ENCODE measurements around the gene PLEK.

Gene PLEK, protein sequence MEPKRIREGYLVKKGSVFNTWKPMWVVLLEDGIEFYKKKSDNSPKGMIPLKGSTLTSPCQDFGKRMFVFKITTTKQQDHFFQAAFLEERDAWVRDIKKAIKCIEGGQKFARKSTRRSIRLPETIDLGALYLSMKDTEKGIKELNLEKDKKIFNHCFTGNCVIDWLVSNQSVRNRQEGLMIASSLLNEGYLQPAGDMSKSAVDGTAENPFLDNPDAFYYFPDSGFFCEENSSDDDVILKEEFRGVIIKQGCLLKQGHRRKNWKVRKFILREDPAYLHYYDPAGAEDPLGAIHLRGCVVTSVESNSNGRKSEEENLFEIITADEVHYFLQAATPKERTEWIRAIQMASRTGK

DNA sequence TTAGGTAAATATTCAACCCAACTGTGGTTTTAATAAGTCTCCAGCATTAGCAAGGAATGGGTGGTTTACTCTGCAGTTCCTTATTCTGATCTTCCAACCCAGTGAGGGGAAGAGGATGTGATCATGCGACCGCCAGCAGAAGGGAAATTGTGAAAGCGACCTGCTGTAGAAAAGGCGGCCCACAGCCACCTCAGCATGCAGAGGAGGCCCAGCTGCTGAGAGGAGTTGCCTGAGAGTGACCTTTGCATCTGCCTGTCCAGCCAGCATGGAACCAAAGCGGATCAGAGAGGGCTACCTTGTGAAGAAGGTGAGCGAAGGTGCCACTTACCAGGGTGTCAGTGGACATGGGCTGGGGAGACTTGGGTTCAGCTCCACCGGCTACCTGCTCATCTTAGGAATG, at the start of gene PLEK:
Gene PLEK, plus strand, starts transcription at position 196 of the 400 bp plus-strand sequence. Its CDS starts 70 bp downstream, at position 266.
- peaks cover 73% of the 10 kb centered on the region for H3K4me1 Mint-ChIP-seq

DNA sequence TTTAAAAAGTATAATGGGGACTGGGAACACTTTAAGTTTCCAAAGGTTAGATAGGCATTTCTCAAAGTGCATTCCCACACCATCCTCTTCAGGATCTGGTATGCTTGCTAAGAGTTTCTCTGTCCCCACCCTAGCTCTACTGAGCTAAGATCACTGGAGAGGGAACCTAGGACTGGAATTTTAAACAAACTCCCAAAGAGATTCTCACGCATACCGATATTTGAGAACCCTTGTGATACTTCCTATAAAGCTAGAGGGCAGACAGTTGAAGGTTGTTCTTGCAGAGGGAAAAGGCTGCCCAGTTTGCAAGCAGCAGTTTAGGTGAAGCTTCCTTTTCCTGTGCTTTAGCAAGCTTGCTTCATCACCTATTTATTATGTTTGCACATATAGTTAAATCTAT, 49.0 kb upstream of the PLEK start:
- H3K27ac Mint-ChIP-seq: no peak overlapping the region
- H3K36me3 Mint-ChIP-seq: no peaks in the 10 kb centered on the region
- peaks cover 3% of the 10 kb centered on the region for H3K9me3 Mint-ChIP-seq
- peaks cover 16% of the 10 kb centered on the region for H3K4me1 Mint-ChIP-seq
- H3K4me3 Mint-ChIP-seq: no peak overlapping the region
- ATAC-seq (no peak), DNase-seq (ENCODE audit: low spot score in 2 of 2) (no peak)

More for the DNA sequence above, at the start of gene PLEK:
- Mint-ChIP-seq H3K36me3 (peaks cover 17% of the 10 kb centered on the region), H3K4me3 (peak within 1 kb of the TSS; percentile 91), H3K27ac (peak within 1 kb of the TSS; percentile 98), H3K9me3 (no peaks in the 10 kb centered on the region)
- peak in 1 of 2 donors; percentile 76 for DNase-seq (ENCODE audit: low spot score in 2 of 2)
- peak; percentile 71 for ATAC-seq

DNA sequence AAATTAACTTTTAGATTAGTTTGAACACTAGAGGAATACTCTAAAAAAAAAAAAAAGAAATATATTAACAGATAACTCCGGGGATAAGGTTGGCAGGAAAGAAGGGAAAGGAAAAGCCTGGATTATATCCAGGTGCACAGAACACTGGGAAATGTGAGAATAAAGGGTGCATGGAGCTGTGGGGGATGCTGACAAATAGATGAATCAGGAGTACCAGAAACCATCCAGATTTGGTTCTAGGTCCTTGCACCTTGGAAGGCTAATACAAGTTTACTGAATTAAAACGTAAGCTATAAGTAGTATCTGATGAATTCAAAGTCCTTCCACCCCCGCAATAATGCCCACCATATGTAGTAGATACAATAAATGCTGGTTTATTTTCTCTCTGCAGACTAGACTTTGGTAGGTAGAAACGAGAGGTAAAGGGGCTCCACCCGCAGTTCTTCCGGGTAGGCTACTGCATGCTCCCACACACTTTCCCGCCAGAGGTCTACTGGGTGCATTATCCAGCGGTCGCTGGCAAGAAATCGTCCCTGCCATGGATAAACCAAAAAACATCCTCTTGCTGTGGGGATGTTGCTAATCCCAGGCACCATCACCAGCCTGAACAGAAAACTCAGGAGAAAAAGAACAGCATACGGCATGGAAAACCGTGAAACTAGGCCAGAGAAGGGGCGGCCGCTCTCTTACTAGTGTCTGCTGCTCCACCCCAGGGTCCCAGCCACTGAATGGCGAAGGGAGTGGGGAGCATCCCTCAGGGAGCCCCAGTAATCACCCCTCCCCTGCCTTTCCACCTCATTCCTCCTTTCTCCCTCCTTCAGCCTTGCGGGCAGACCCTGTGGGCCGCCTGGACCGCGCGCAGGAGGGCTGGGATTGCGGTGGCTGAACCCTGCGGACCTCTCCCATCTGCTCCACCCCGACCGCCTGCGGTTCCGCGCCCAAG, 46.8 kb upstream of the PLEK start:
- no peaks in the 10 kb centered on the region for H3K36me3 Mint-ChIP-seq
- DNase-seq (ENCODE audit: low spot score in 2 of 2) (no peak), ATAC-seq (no peak)
- peaks cover 3% of the 10 kb centered on the region for H3K9me3 Mint-ChIP-seq
- H3K4me3 Mint-ChIP-seq: peak overlapping the region; percentile 69
- peaks cover 16% of the 10 kb centered on the region for H3K4me1 Mint-ChIP-seq
- H3K27ac Mint-ChIP-seq: no peak overlapping the region

DNA sequence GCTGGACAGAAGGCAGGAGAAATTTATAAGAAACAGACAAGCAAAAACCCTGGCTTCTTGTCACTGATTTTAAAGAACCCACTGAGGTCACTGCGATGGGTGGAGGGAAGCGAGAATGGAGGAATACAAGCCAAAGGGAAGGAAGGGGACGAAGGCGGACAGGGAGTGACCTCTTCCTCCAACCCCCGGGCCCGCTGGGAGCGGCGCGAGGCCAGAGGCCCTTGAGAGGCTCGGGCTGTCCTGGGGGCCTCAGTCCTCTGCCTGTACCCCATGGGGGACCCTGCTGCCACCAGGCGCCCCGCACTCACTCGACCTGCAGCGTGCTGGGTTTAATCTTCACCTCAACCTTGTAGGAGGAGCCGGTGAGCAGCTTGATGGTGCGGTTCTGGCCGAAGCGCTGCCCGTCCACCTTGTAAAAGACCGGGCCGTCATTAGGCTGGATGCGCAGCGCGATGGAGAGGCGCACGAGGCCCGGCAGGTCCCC, 46.1 kb upstream of the PLEK start:
- H3K4me1 Mint-ChIP-seq: peaks cover 16% of the 10 kb centered on the region
- H3K27ac Mint-ChIP-seq: no peak overlapping the region
- peak; percentile 43 for ATAC-seq

DNA sequence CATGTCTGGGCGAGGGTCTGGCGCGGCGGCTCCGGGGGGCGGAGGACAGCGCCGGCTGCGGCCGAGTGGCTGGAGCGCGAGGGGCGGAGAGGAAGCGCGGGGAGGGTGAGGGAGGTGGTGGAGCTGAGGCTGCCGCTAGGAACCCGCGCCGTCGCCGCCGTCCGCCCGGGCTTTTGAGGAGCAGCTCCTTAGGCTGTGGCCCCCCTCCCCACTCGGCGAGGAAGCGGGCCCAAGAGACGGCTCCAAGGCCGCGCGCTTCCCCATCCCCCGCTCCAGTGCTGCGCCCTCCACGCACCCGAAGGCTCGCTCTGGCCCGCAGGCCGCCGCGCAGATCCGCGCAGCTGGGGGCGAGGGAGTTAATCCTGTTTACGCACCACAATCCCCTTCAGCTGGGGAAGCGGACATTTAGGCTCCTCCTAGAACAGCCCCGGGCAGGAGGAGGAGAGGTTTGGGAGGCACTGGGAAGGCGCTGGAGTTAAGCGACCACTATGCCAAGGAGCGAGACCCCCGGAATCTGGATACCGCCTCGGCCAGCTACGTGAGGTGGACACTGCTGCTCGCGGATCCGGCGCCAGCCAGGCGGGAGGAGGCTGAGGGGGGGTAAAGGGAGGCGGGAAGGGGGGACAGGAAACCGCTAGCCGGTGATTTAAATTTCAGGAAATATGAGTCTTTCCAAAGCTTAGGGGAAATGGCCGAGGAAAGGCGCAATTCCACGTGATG, 45.5 kb upstream of the PLEK start, which contains the start of gene CNRIP1:
Gene CNRIP1, minus strand, starts transcription at position 552 of the 720 bp plus-strand sequence. Its CDS starts 549 bp downstream, at position 3.
- ATAC-seq: peak; percentile 64

More for the DNA sequence above, 46.1 kb upstream of the PLEK start:
- H3K4me3 Mint-ChIP-seq: peak overlapping the region; percentile 69
- no peaks in the 10 kb centered on the region for H3K36me3 Mint-ChIP-seq
- no peak for DNase-seq (ENCODE audit: low spot score in 2 of 2)
- H3K9me3 Mint-ChIP-seq: peaks cover 3% of the 10 kb centered on the region

DNA sequence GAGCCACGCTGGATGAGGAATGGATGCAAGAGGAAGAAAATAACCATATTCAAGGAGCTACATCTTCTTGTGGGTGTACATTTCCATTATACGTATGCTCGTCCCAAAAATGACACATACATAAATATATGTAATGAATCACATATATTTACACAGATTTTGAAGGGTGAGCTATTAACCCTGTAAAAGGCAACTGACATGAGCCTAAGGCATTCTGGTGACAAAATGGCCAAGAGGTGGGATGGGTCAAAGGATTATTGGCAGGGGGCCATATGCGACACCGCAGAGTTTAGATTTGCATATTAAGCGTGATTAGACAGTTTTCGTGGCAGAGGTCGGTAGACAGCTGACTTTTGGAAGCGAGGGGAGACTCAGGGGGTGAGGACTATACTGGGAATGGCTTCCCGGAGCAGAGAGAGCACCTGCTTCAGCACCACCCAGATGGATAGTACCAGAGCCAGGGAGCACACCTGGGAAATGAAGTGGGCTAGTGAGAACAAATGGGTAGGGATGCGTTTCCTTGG, 44.9 kb upstream of the PLEK start:
- no peaks in the 10 kb centered on the region for H3K9me3 Mint-ChIP-seq
- peak overlapping the region; percentile 69 for H3K4me3 Mint-ChIP-seq
- ATAC-seq (peak; percentile 24), DNase-seq (ENCODE audit: low spot score in 2 of 2) (no peak)
- H3K36me3 Mint-ChIP-seq: no peaks in the 10 kb centered on the region
- H3K27ac Mint-ChIP-seq: no peak overlapping the region
- peaks cover 16% of the 10 kb centered on the region for H3K4me1 Mint-ChIP-seq

More for the DNA sequence above, 45.5 kb upstream of the PLEK start, which contains the start of gene CNRIP1:
- Mint-ChIP-seq H3K27ac (no peak within 1 kb of the TSS), H3K9me3 (peaks cover under 1% of the 10 kb centered on the region), H3K4me1 (peaks cover 16% of the 10 kb centered on the region), H3K36me3 (no peaks in the 10 kb centered on the region), H3K4me3 (peak within 1 kb of the TSS; percentile 69)
- no peak for DNase-seq (ENCODE audit: low spot score in 2 of 2)

DNA sequence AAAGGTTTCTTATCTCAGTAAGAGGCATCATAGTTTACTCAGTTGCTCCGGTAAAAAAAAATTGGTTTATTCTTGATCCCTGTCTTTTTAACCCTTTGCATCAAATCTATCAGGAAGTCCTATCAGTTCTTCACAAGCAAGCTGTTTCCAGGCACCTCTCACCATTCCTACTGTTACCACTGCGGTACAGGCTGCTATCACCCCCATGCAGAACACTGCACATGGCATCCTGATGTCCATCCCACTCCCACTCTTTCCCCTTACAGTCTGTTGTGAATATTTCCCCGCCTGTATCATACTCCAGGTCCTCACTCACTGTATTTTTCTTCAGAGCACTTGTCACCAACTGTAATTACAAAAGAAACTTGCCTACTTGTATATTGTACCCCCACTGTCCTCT, 40.0 kb upstream of the PLEK start:
- Mint-ChIP-seq H3K4me3 (no peak overlapping the region), H3K9me3 (no peaks in the 10 kb centered on the region), H3K27ac (no peak overlapping the region), H3K4me1 (peaks cover 5% of the 10 kb centered on the region), H3K36me3 (no peaks in the 10 kb centered on the region)
- no peak for DNase-seq (ENCODE audit: low spot score in 2 of 2)
- ATAC-seq: no peak

DNA sequence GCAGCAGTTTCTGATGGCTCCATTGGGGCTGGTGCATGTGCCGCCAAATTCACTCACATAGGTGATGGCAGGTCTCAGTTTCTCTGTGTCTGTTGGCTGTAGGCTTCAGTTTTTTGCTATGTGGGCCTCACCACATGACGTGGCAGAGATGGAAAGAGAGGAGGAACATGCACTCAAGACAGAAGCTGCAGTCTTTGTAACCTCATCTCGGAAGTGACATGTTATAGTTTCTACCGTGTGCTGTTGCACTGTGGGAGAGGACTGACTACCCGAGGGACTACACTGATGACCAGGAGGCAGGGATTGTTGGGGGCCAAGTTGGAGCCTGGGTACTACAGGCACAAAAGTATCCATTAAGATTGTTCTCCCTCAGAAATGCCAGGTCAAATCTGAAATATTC, 36.2 kb upstream of the PLEK start:
- DNase-seq (ENCODE audit: low spot score in 2 of 2) (no peak), ATAC-seq (no peak)
- Mint-ChIP-seq H3K4me1 (no peaks in the 10 kb centered on the region), H3K27ac (no peak overlapping the region), H3K36me3 (no peaks in the 10 kb centered on the region), H3K4me3 (no peak overlapping the region), H3K9me3 (no peaks in the 10 kb centered on the region)

DNA sequence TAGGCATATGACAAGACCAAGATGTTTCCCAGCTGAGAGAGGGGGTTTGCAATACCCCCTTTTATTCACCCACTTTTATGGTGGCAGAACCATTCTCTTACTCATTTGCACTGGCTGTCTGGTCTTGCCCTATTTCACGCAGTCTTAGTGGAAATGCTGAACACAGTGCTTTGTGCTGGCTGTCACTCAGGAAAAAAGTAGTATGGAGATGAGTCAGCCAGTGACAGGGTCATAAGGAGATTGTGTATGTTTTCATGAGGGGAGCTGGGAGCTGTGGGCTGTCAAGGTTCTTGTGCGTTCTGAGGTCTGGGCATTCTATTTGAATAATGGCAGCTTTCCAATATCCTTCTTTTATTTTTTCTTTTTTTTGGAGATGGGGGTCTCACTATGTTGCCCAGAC, 34.4 kb upstream of the PLEK start:
- DNase-seq (ENCODE audit: low spot score in 2 of 2): no peak
- Mint-ChIP-seq H3K27ac (no peak overlapping the region), H3K4me3 (no peak overlapping the region), H3K4me1 (no peaks in the 10 kb centered on the region), H3K9me3 (no peaks in the 10 kb centered on the region), H3K36me3 (no peaks in the 10 kb centered on the region)
- peak; percentile 97 for ATAC-seq

DNA sequence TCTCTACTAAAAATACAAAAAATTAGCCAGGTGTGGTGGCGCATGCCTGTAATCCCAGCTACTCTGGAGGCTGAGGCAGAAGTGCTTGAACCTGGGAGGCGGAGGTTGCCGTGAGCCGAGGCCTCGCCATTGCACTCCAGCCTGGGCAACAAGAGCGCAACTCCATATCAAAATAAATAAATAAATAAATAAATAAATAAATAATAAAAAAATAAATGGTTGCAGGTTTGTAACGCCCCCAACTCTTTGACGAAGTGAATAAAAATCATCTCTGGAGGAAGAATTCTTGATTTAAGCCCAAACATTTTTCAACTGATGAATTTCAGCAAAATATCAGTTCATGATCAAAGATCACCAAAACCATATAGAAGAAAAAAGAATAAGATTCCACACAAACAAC, 32.1 kb upstream of the PLEK start:
- no peak for DNase-seq (ENCODE audit: low spot score in 2 of 2)
- H3K4me1 Mint-ChIP-seq: no peaks in the 10 kb centered on the region
- no peaks in the 10 kb centered on the region for H3K36me3 Mint-ChIP-seq
- no peak overlapping the region for H3K4me3 Mint-ChIP-seq
- no peaks in the 10 kb centered on the region for H3K9me3 Mint-ChIP-seq
- H3K27ac Mint-ChIP-seq: no peak overlapping the region
- no peak for ATAC-seq

DNA sequence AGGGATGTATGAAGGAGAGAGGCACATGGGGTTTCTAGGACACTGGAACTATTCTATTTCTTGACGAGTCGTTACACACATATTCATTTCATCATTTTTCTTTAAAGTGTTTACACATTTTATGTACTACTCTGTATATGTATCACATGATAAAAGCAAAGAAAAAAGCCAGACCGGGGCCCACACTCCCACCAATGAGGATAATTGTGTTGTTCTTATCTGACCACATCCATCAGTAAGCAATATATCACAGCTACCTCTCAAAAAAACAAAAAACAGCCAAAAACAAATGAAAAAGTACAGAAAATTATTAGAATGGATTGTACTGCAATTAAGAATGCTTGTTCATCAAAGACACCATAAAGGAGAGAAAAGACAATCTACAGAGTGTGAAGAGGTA, 31.2 kb upstream of the PLEK start:
- no peaks in the 10 kb centered on the region for H3K4me1 Mint-ChIP-seq

DNA sequence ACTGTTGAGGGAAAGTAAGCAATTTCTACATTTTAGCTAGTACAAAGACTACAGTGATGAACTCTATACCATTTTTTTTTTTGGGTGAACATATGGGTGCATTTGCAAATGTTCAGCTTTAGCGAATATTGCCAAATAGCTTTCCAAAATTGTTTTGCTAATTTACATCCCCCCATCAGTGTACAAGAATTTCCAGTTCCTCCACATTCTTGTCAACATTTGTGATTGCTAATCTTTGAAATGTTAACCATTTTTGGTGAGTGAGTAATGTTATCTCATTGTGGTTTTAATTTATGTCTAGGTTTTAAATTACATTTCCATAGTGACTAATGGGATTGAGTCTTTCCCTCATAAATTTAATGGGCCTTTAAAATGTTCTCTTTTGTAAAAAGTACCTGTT, 28.9 kb upstream of the PLEK start:
- ATAC-seq: no peak
- no peak for DNase-seq (ENCODE audit: low spot score in 2 of 2)
- no peaks in the 10 kb centered on the region for H3K36me3 Mint-ChIP-seq
- no peaks in the 10 kb centered on the region for H3K9me3 Mint-ChIP-seq
- no peak overlapping the region for H3K4me3 Mint-ChIP-seq
- H3K4me1 Mint-ChIP-seq: no peaks in the 10 kb centered on the region
- H3K27ac Mint-ChIP-seq: no peak overlapping the region

More for the DNA sequence above, 31.2 kb upstream of the PLEK start:
- no peaks in the 10 kb centered on the region for H3K36me3 Mint-ChIP-seq
- no peak overlapping the region for H3K27ac Mint-ChIP-seq
- no peaks in the 10 kb centered on the region for H3K9me3 Mint-ChIP-seq
- DNase-seq (ENCODE audit: low spot score in 2 of 2) (no peak), ATAC-seq (no peak)
- H3K4me3 Mint-ChIP-seq: no peak overlapping the region

DNA sequence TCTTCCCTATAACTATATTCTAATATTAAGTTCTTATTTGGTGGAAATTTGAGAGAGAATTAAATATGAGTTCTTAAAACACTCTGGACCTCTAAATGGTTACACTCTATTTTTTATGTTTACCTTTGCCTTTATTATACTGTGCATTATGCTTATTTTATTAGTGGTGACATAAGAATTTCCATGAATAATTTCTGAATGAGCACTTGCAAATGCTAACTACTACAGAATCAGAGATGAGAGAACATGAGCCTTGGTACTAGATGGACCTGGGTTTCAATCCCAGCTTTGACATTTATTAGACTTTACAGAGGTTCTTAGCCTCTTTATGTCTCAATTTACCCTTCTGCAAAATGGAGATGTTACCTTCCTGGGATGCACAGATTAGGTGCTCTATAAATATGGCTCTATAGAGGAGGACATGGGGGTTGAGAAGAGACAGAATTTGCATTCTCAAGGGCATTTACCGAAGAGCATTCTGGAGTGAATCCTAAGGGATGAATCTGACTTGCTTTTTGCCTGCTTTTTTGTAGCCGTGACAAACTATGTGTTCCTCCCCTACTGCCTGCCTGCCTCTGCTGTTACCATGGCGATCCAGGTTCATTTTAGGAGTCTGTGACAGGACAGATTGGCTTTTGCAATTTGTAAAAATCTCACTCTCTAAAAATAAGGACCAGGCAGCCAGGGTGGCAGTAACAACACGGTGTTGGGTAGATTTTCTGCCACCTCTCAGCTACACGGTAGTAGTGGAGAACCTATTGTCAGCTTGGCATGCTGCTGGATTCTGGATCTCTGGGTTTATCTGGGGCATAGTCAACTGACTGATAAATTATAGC, 24.6 kb upstream of the PLEK start:
- DNase-seq (ENCODE audit: low spot score in 2 of 2): no peak
- Mint-ChIP-seq H3K36me3 (no peaks in the 10 kb centered on the region), H3K9me3 (no peaks in the 10 kb centered on the region), H3K27ac (no peak overlapping the region), H3K4me3 (no peak overlapping the region), H3K4me1 (no peaks in the 10 kb centered on the region)
- ATAC-seq: no peak

DNA sequence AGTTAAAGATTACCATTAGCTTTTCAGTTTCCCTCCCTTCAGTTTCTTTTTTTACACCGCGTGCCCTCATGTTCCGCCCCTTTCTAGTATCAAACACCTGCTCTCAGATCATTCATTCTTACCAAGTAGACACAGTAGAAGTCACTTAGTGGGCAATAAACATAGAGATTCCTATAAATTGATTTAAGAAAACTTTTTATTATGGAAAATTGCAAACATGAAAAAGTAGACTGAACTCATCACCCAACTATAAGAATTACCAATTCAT, 24.1 kb upstream of the PLEK start:
- Mint-ChIP-seq H3K9me3 (no peaks in the 10 kb centered on the region), H3K4me1 (no peaks in the 10 kb centered on the region), H3K36me3 (no peaks in the 10 kb centered on the region), H3K4me3 (no peak overlapping the region), H3K27ac (no peak overlapping the region)
- DNase-seq (ENCODE audit: low spot score in 2 of 2) (no peak), ATAC-seq (no peak)
